OCI-LY1 (cell line): ENCODE measurements around the gene CUBN.

ENCODE experiments used
- CTCF ChIP-seq: fragments of 200-600 bp; sonication (generic), shearing (Covaris generic); IDR thresholded peaks from 2 replicates; pipeline ENCODE4 v1.5.1; 2017; ENCODE audit warnings: mild to moderate bottlenecking, antibody characterized with exemption, low read length, moderate library complexity, mixed read lengths
- EZH2 ChIP-seq: fragments of 200-600 bp; sonication (generic), shearing (Covaris generic); IDR thresholded peaks from 2 replicates; pipeline ENCODE4 v1.8.0; 2017; ENCODE audit warnings: borderline replicate concordance, mixed run types, mild to moderate bottlenecking, antibody characterized with exemption, low read length, moderate library complexity, mixed read lengths

- TF ChIP-seq CTCF = no peak
- no peak for TF ChIP-seq EZH2
Measured at GRCh38 chr10:17053513-17053912, 76.1 kb downstream of the CUBN start.
